Measurements from ENCODE around the gene KLHL42.

KLHL42 gene

GRCh38 chr12:27794818-27795584, 15.0 kb downstream of the KLHL42 start:
- DNase-seq (ENCODE audit: insufficient read length, low spot score) (no peak), FAIRE-seq (no peak)

GRCh38 chr12:27796128-27796527, 16.1 kb downstream of the KLHL42 start:
- DNase-seq (ENCODE audit: insufficient read length, low spot score) = no peak
- no peak for FAIRE-seq

More at GRCh38 chr12:27794818-27795584, 15.0 kb downstream of the KLHL42 start:
- TF ChIP-seq POLR2A (IDR thresholded peaks at IDR 0.05; ENCODE audit: low read depth, low read length) = no peak

GRCh38 chr12:27797301-27798025, 17.4 kb downstream of the KLHL42 start:
- DNase-seq (ENCODE audit: insufficient read length, low spot score) (no peak), FAIRE-seq (no peak)
- no peak for TF ChIP-seq POLR2A (IDR thresholded peaks at IDR 0.05; ENCODE audit: low read depth, low read length)

More at GRCh38 chr12:27796128-27796527, 16.1 kb downstream of the KLHL42 start:
- TF ChIP-seq POLR2A (IDR thresholded peaks at IDR 0.05; ENCODE audit: low read depth, low read length) = no peak

GRCh38 chr12:27800819-27801218, 20.8 kb downstream of the KLHL42 start:
- TF ChIP-seq POLR2A (IDR thresholded peaks at IDR 0.05; ENCODE audit: low read depth, low read length) = no peak
- no peak for FAIRE-seq
- DNase-seq (ENCODE audit: insufficient read length, low spot score) = no peak

GRCh38 chr12:27801630-27802029, 21.6 kb downstream of the KLHL42 start:
- DNase-seq (ENCODE audit: insufficient read length, low spot score) (no peak), FAIRE-seq (no peak)
- TF ChIP-seq POLR2A (IDR thresholded peaks at IDR 0.05; ENCODE audit: low read depth, low read length) = no peak

GRCh38 chr12:27802511-27802910, 22.5 kb downstream of the KLHL42 start:
- FAIRE-seq (no peak), DNase-seq (ENCODE audit: insufficient read length, low spot score) (no peak)
- TF ChIP-seq POLR2A (IDR thresholded peaks at IDR 0.05; ENCODE audit: low read depth, low read length) = no peak

GRCh38 chr12:27802936-27803335, 22.9 kb downstream of the KLHL42 start:
- no peak for FAIRE-seq
- TF ChIP-seq POLR2A (IDR thresholded peaks at IDR 0.05; ENCODE audit: low read depth, low read length) = no peak

GRCh38 chr12:27805238-27805637, 25.2 kb downstream of the KLHL42 start:
- FAIRE-seq (no peak), DNase-seq (ENCODE audit: insufficient read length, low spot score) (no peak)
- no peak for TF ChIP-seq POLR2A (IDR thresholded peaks at IDR 0.05; ENCODE audit: low read depth, low read length)

More at GRCh38 chr12:27802936-27803335, 22.9 kb downstream of the KLHL42 start:
- no peak for DNase-seq (ENCODE audit: insufficient read length, low spot score)

- TF ChIP-seq POLR2A (IDR thresholded peaks at IDR 0.05; ENCODE audit: low read depth, low read length) = no peak
- DNase-seq (ENCODE audit: insufficient read length, low spot score) = no peak
- no peak for FAIRE-seq
Measured at GRCh38 chr12:27806259-27806658, 26.2 kb downstream of the KLHL42 start.

GRCh38 chr12:27807063-27807703, 27.1 kb downstream of the KLHL42 start:
- FAIRE-seq (no peak), DNase-seq (ENCODE audit: insufficient read length, low spot score) (no peak)
- no peak for TF ChIP-seq POLR2A (IDR thresholded peaks at IDR 0.05; ENCODE audit: low read depth, low read length)

GRCh38 chr12:27808841-27809240, 28.8 kb downstream of the KLHL42 start:
- no peak for DNase-seq (ENCODE audit: insufficient read length, low spot score)
- TF ChIP-seq POLR2A (IDR thresholded peaks at IDR 0.05; ENCODE audit: low read depth, low read length) = no peak
- FAIRE-seq = no peak

GRCh38 chr12:27810756-27811155, 30.7 kb downstream of the KLHL42 start:
- no peak for DNase-seq (ENCODE audit: insufficient read length, low spot score)
- no peak for FAIRE-seq
- TF ChIP-seq POLR2A (IDR thresholded peaks at IDR 0.05; ENCODE audit: low read depth, low read length) = no peak

- DNase-seq (ENCODE audit: insufficient read length, low spot score) = no peak
- FAIRE-seq = no peak
- no peak for TF ChIP-seq POLR2A (IDR thresholded peaks at IDR 0.05; ENCODE audit: low read depth, low read length)
Measured at GRCh38 chr12:27812502-27812901, 32.5 kb downstream of the KLHL42 start.

GRCh38 chr12:27814411-27814810, 34.4 kb downstream of the KLHL42 start:
- TF ChIP-seq POLR2A (IDR thresholded peaks at IDR 0.05; ENCODE audit: low read depth, low read length) = no peak
- no peak for FAIRE-seq
- no peak for DNase-seq (ENCODE audit: insufficient read length, low spot score)

Measured in H54 (cell line).